GM19438 (cell line): Measurements from ENCODE around the gene PDE3B.
"Not testable (repeated sequence)": the region's sequence is repeated elsewhere in the genome, so short reads cannot be mapped to it uniquely, and the experiment has no call there.

Experiments used
- ATAC-seq: cut with Tn5 transposase; IDR thresholded peaks from one replicate; pipeline ENCODE4 v1.9.1; 2021; ENCODE audit warnings: low read depth; ENCODE audit not compliant: unreplicated experiment

PDE3B gene

GRCh38 chr11:14673824-14674405, 30.3 kb downstream of the PDE3B start:
- no peak for ATAC-seq

GRCh38 chr11:14676068-14676467, 32.5 kb downstream of the PDE3B start:
- ATAC-seq, result no peak

- no peak for ATAC-seq
Observed at GRCh38 chr11:14677146-14677545, 33.5 kb downstream of the PDE3B start.

- ATAC-seq, result no peak
Observed at GRCh38 chr11:14678350-14678749, 34.7 kb downstream of the PDE3B start.

- no peak for ATAC-seq
Observed at GRCh38 chr11:14679662-14680061, 36.1 kb downstream of the PDE3B start.

GRCh38 chr11:14684234-14684915, 40.8 kb downstream of the PDE3B start:
- not testable (repeated sequence) for ATAC-seq

- no peak for ATAC-seq
Observed at GRCh38 chr11:14687456-14687855, 43.9 kb downstream of the PDE3B start.

- ATAC-seq, result no peak
Observed at GRCh38 chr11:14687943-14688627, 44.5 kb downstream of the PDE3B start.

- not testable (repeated sequence) for ATAC-seq
Observed at GRCh38 chr11:14695656-14696055, 52.1 kb downstream of the PDE3B start.

GRCh38 chr11:14698771-14699170, 55.2 kb downstream of the PDE3B start:
- ATAC-seq, result no peak

- no peak for ATAC-seq
Observed at GRCh38 chr11:14700593-14700992, 57.0 kb downstream of the PDE3B start.

GRCh38 chr11:14702760-14703159, 59.2 kb downstream of the PDE3B start:
- no peak for ATAC-seq

- ATAC-seq, result no peak
Observed at GRCh38 chr11:14703731-14704130, 60.1 kb downstream of the PDE3B start.

GRCh38 chr11:14705067-14705466, 61.5 kb downstream of the PDE3B start:
- no peak for ATAC-seq

GRCh38 chr11:14713496-14714244, 70.1 kb downstream of the PDE3B start:
- no peak for ATAC-seq

GRCh38 chr11:14715669-14716068, 72.1 kb downstream of the PDE3B start:
- ATAC-seq, result not testable (repeated sequence)

GRCh38 chr11:14722496-14722895, 78.9 kb downstream of the PDE3B start:
- no peak for ATAC-seq

GRCh38 chr11:14725150-14725549, 81.5 kb downstream of the PDE3B start:
- ATAC-seq, result no peak

GRCh38 chr11:14727215-14727614, 83.6 kb downstream of the PDE3B start:
- ATAC-seq, result no peak

- ATAC-seq, result no peak
Observed at GRCh38 chr11:14727746-14728145, 84.1 kb downstream of the PDE3B start.

- not testable (repeated sequence) for ATAC-seq
Observed at GRCh38 chr11:14740539-14740938, 96.9 kb downstream of the PDE3B start.
